Right hindlimb (tissue), 1 donor: Measurements from ENCODE around the gene ABCG1.
"Not testable (repeated sequence)": the region's sequence is repeated elsewhere in the genome, so short reads cannot be mapped to it uniquely, and the experiment has no call there.

Experiments used
- DNase-seq: peaks from one replicate; pipeline ENCODE4 v3.0.0-alpha.2; 2018

Gene ABCG1

DNA sequence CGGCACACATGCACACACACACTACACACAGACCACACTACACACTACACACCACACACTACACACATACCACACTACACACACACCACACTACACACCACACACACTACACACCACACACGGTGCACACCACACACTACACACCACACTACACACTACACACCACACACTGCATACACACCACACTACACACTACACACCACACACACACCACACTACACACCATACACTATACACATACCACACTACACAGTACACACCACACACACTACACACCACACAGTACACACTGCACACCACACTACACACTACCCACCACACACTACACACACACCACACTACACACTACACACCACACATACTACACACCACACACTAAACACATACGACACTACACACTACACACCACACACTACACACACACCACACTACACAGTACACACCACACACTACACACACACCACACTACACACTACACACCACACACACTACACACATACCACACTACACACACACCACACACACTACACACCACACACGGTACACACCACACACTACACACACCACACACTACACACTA lies 73.7 kb downstream of the ABCG1 start:
- DNase-seq: not testable (repeated sequence)

DNA sequence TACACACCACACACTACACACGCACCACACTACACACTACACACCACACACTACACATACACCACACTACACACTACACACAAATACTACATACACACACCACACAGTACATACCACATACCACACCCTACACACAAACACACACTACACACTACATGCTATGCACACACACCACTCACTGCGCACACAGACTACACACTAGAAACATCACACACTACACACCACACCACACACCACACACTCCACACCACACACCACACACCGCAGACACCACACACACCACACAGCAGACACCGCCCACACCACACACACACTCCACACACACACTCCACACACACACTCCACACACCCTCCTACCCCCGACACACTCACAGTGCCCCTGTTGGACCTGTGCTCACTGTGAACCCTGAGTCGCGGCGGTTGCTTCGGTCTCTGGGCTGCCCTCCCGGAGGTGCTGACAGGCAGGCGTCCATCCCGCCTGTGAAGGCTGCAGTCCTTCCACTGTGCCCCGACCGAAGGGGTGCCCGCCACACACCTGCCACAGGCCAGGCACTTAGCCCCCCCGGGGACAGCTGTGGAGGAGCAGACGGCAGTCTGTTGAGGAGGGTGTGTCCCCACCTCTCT lies 74.8 kb downstream of the ABCG1 start:
- DNase-seq: no peak

DNA sequence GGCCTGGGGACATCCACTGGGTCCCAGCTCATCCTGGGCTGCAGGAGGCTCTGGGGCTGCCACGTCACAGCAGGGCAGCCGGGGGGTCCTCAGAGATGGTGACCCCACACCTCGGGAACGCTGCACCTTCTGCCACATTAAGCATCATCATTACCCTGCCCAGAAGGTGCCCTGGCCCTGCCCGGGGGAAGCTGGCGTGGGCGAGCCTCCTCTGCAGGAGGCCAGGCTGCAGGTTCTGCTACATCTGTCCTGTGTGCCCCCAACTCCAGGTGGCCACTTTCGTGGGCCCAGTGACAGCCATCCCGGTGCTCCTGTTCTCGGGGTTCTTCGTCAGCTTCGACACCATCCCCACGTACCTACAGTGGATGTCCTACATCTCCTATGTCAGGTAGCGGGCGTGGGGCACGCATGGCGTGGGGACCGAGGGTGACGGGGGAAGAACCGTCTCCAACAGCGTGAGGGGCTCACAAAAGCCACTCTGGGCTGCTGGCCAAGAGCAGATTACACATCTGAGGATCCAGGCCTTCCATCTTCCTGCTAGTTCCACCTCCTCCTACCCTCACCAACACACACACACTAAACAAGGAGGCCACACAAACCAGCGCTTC lies 75.4 kb downstream of the ABCG1 start:
- no peak for DNase-seq

GRCh38 chr21:42295845-42296244 lies 76.9 kb downstream of the ABCG1 start:
- DNase-seq: no peak

- no peak for DNase-seq
Measured at GRCh38 chr21:42296501-42296900, 77.6 kb downstream of the ABCG1 start.

DNA sequence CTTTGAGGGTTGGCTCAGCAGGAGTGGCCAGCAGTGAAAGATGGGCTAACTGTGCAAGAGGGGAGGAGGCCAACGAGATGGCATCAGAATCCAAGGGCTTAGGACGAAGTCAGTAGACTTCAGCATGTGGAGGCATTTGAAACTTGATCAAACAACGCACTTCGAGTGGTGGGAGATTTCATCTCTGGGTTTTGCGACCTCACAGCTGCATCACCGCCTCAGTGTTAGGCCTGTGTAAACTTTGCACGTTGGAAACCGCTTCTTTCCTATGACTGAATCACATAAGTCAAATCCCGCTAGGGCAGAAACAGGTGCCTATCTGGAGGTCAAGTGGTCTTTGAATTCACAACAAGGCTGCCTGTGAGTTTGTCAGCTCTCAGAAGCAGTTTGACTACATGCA lies 78.4 kb downstream of the ABCG1 start:
- DNase-seq: no peak

- DNase-seq: no peak
Measured at GRCh38 chr21:42298237-42298636, 79.3 kb downstream of the ABCG1 start.

- DNase-seq: no peak
Measured at GRCh38 chr21:42298657-42299056, 79.7 kb downstream of the ABCG1 start.

- DNase-seq: no peak
Measured at GRCh38 chr21:42299324-42300044, 80.5 kb downstream of the ABCG1 start.

DNA sequence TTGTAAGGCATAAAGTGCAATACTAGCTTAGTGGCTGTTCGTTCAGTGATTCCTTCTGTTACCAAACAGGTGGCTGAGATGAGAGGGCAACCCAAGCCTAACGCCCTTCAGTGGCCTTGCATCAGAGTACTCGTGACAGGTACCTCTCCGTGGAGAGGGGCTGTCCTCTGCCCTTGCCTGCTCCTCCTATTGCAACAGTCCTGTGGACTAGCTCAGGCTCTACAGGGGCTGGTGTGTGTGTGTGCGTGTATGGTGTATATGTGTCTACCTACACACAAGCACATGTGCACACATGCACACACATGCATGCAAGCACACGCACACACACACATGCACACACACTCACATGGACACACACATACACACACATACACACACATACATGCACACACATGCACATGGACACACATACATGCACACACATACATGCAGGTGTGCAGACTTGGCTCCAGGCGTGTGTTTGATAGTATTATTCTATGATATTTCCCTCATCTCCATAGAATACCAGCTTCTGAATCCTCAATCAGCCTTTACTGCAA lies 81.2 kb downstream of the ABCG1 start:
- no peak for DNase-seq

GRCh38 chr21:42300956-42301355 lies 82.0 kb downstream of the ABCG1 start:
- no peak for DNase-seq

DNA sequence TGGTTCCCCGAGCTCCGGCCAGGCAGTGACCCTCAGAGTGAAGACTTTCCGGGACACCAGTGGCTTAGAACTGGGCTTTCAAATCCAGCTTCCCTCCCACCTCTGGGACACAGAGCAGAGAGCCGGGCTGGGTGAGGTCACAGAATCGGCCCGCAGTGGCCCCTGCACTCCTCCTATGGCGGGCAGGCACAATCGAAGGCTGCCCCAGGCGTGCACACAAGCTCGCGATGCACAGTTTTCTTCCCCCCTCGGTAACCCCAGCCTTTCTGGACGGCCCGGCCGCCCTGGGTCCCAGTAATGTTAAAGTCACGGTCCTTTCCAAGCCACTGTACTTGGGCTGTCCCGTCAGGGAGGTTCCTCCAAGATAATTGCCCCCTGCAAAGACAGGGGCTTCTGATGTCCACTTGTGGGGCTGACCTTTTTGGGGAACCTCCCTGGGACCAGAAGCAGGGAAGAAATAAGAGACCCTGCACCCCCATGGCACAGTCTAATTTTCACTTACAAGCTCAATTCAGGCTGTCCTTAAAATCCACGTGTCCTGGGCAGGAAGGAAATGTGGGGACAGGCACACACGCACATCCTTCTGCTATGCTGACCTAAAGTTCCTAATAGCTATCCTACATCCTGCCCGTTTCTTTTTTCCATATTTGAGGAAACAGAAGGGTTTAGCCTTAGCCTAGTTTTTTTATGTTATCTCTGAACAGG lies 82.6 kb downstream of the ABCG1 start:
- no peak for DNase-seq

- DNase-seq: no peak
Measured at GRCh38 chr21:42302076-42302650, 83.2 kb downstream of the ABCG1 start.

DNA sequence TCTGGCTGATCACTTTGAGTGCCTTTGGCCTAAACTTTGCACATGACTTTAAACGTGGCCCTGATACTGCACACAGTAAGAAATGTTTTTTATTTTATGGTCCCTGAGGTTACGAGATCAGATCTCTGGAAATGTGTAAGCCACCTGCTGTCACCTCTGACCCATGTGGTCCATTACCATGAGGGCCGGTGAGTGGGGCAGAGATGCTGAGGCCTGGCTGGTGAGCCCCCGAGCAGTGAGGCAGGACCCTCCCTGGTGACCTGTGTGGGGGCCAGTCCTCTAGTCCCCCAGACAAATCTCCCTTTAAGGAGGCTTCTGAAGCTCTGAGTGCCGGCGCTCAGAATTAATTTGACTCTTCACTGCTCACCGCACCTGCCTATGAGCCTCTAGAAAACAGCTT lies 83.9 kb downstream of the ABCG1 start:
- DNase-seq: no peak

DNA sequence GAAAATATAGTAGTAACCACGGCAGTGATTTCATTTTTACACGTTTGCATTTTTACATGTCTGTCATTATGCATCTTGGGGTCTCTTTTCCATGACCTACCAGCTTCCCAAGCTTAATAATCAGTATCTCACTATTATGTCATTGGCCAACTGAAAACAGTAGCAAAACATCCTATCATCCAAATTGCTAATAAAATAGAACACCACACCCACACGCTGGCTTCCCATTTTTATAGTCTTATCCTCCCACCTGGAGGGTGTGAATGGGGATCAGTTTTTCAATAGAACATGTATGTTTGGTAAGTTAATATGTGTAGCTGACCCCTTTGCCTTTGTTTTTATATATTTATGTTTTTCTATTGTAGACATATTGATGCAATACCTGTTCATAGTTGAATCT lies 84.5 kb downstream of the ABCG1 start:
- DNase-seq: no peak

DNA sequence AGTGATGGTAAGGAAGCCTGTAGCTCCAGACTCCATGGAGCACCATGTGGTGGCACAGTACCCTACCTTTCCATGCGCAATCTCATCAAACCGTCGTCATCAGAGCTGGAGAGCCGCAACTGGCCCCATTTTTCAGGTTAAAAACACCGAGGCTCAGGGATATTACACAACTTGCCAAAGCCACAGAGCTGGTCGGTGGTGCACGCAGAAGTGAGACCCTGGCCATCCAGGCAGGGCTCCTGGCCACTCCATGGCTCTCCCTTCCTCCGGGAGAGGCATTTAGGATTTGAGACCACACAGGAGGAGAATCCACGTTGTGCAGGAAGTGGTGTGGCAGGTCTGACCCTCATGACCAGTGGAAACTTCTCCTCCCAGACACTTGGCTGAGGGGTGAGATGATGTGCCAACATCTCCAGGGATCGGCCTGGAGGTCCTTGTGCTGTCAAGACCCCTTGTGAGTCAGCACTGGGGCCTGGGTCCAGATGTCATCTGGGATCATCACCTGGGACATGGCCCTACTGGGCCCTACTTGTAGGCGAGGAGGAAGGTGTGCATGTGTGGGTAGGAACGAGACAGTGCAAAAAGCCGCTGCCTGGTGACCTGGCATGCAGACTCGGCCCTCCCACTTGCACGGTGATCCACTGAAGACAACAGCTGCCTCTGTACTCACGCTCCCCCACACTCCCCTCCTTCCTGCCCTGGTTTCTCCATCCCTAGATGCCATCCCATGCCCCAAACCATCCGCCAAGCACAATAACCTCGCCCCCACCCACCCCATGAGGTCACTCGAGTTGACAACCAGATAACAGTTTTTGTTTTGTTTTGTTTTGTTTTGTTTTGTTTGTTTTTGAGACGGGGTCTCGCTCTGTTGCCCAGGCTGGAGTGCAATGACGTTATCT lies 85.9 kb downstream of the ABCG1 start:
- DNase-seq: peak; percentile 13

DNA sequence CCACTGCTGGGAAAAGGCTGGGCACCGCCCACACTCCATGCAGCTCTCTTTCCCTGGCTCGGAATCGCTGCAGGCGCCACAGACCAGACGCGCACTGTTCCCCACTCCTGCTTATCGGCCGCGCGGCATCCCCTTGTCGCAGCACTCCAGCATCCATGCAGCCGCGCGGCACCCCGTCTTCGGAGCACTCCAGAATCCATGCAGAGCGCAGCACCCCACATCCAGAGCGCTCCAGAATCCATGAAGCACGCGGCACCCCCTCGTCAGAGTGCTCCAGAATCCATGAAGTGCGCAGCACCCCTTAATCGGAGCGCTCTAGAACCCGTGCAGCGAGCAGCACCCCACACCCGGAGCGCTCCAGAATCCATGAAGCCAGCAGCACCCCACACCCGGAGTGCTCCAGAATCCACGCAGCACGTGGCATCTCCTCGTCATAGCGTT lies 86.8 kb downstream of the ABCG1 start:
- DNase-seq: peak; percentile 3

DNA sequence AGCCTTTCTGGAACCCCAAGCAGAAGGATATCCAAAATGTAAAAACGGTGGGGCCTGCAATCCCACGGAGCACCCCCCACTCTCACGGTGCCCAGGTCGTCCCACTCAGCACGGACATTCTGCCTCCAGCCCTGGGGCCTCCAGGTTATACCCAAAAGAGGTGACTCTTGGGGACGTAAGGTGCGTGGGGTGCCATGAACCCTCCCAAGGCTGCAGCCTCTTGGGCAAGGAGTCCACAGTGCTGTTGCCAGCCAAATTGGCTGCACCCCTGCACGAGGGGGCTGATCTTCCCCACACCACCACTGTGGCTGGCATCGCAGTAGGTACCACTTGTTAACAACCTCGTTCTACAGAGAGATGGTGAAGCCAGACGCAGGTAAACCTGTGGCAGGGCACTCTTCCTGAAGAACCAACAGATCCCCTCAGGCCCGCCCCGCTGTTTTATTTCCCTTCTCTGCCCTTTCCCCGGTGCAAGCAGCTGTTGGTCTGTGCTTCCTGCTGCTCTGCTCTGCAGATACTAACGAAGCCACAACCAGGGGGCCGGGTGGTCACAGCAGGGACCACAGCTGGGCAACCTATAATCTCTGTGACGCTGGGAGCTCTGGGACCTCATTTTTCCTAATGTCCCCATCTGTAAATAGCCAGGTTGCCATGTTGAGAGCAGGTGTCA lies 87.6 kb downstream of the ABCG1 start:
- no peak for DNase-seq

DNA sequence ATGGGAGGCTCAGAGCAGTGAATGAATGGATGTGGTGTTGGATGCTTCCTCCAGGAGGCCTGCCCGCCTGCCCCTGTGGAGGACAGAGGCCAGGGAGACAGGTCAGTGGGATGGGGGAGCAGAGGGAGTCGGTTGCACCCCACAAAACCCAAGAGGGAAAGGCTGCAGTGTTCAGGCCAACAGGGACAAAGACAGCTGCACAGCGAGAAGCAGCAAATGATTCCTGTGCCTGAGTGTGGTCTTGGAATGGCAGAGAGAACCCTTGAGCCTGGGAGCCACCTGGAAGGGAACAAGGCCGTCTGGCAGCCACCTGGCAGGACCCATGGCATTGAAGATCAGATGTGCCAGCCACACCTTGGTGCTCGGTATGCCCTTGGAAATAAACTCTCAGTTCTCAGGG lies 88.2 kb downstream of the ABCG1 start:
- DNase-seq: no peak

DNA sequence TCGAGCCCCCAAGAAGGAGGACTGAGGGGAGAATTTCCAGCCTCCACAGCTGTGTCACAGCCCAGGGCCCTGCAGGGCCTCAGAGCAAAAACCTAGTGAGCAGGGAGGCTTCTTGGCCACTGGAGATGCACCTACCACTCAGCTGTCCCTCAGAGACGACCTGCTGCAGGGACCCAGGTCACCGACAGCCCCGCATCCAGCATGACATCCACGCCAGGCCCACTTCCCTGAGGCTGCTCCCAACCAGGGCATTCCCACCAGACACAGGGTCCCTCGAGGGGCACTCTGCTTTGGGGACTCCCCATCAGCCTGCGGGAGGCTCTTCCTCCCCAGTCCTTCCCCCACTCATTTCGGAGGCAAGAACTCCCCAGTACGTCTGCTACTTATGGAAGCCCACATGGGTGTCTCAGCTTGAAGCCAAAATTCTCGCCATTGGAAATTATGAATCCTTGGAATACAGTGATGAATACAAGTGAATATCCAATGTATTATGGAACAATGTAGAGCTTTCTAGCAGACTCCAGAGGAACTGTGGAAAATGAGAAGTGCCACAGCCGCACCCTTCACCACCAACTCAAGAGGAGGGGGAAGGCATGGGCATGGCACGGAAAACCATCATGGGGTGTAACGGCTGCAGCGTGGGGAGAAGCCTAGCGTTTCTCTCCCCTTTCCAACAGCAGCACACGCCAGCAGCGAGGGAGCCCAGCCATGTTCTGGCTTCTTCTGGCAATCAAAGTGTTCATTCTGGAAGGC lies 89.4 kb downstream of the ABCG1 start:
- no peak for DNase-seq
